GM18870 (cell line): ENCODE measurements around the gene HOMER2.

Experiments
- ATAC-seq: cut with Tn5 transposase; IDR thresholded peaks from one replicate; pipeline ENCODE4 v1.9.1; 2021; ENCODE audit warnings: moderate library complexity; ENCODE audit not compliant: unreplicated experiment

The HOMER2 gene

GRCh38 chr15:82933576-82933975, 18.9 kb downstream of the HOMER2 start:
- ATAC-seq: no peak

GRCh38 chr15:82931221-82931620, 21.3 kb downstream of the HOMER2 start:
- no peak for ATAC-seq

- no peak for ATAC-seq
These were observed 22.1 kb downstream of the HOMER2 start for GRCh38 chr15:82930461-82930860.

- no peak for ATAC-seq
These were observed 23.8 kb downstream of the HOMER2 start for GRCh38 chr15:82928711-82929110.

- no peak for ATAC-seq
These were observed 28.8 kb downstream of the HOMER2 start for GRCh38 chr15:82923744-82924143.

GRCh38 chr15:82922737-82923136, 29.8 kb downstream of the HOMER2 start:
- no peak for ATAC-seq

- no peak for ATAC-seq
These were observed 30.6 kb downstream of the HOMER2 start for GRCh38 chr15:82921939-82922338.

- ATAC-seq: no peak
These were observed 31.3 kb downstream of the HOMER2 start for GRCh38 chr15:82921242-82921641.

GRCh38 chr15:82919231-82919886, 33.2 kb downstream of the HOMER2 start:
- no peak for ATAC-seq

GRCh38 chr15:82918607-82919230, 33.8 kb downstream of the HOMER2 start:
- ATAC-seq: no peak

GRCh38 chr15:82918162-82918561, 34.4 kb downstream of the HOMER2 start:
- no peak for ATAC-seq

GRCh38 chr15:82917249-82917648, 35.3 kb downstream of the HOMER2 start:
- no peak for ATAC-seq

- ATAC-seq: no peak
These were observed 36.2 kb downstream of the HOMER2 start for GRCh38 chr15:82916161-82916952.

GRCh38 chr15:82914396-82914795, 38.1 kb downstream of the HOMER2 start:
- ATAC-seq: no peak

GRCh38 chr15:82911458-82911857, 41.1 kb downstream of the HOMER2 start:
- ATAC-seq: no peak

- no peak for ATAC-seq
These were observed 41.8 kb downstream of the HOMER2 start for GRCh38 chr15:82910721-82911120.

- no peak for ATAC-seq
These were observed 43.3 kb downstream of the HOMER2 start for GRCh38 chr15:82909080-82909815.

GRCh38 chr15:82907350-82907749, 45.2 kb downstream of the HOMER2 start:
- no peak for ATAC-seq

- no peak for ATAC-seq
These were observed 47.9 kb downstream of the HOMER2 start for GRCh38 chr15:82904574-82904973.

GRCh38 chr15:82903511-82903910, 49.0 kb downstream of the HOMER2 start:
- no peak for ATAC-seq

- no peak for ATAC-seq
These were observed 51.3 kb downstream of the HOMER2 start for GRCh38 chr15:82901114-82901805.
